Fibroblast of lung (primary cell): ENCODE data around the gene MTNR1A.

Source experiments
- CTCF ChIP-seq, 2 donors: IDR thresholded peaks in 1 of 2; conservative IDR thresholded peaks in 1 of 2; 1 replicate in 1 of 2; 2 replicates in 1 of 2; pipeline ENCODE4 v1.5.1; 2011 to 2012; ENCODE audit warnings: low read length in 2 of 2, control low read depth in 1 of 2, inconsistent platforms in 1 of 2, low read depth in 1 of 2, mild to moderate bottlenecking in 1 of 2
- EZH2 ChIP-seq: IDR thresholded peaks from 2 replicates; pipeline ENCODE4 v1.5.1; 2012; ENCODE audit warnings: low read length, control low read depth, mild to moderate bottlenecking; ENCODE audit errors: missing control alignments

- TF ChIP-seq EZH2 (no peak), CTCF (conservative IDR thresholded peaks at IDR 0.05 in 1 of 2, IDR thresholded peaks at IDR 0.05 in 1 of 2; ENCODE audit: low read depth in 1 of 2, low read length in 2 of 2) (no peak)
Measured at GRCh38 chr4:186591651-186592050, 36.3 kb upstream of the MTNR1A start.
